Stomach (tissue), 9 donors: ENCODE data around the gene ARHGAP10. TPM values are rescaled to one million over a fixed set of nuclear protein-coding genes. Genes with fewer than 3 reads are reported as not detected.

Experiments
- DNase-seq, 2 donors: peaks; one replicate each; pipeline versions ENCODE4 v3.0.0 to v3.0.0-alpha.2; 2013 to 2019
- H3K27ac ChIP-seq, 5 donors: fragments of 200-600 bp in 4 of 5; sonication (generic) in 4 of 5; one replicate each; pipeline ENCODE4 v1.5.1; 2013 to 2019; ENCODE audit warnings: mild to moderate bottlenecking in 1 of 5, moderate library complexity in 1 of 5
- H3K27me3 ChIP-seq, 3 donors: fragments of 200-600 bp; sonication (generic); one replicate each; pipeline ENCODE4 v1.5.1; 2017 to 2019; ENCODE audit warnings: mixed run types in 1 of 3
- H3K36me3 ChIP-seq, 4 donors: fragments of 200-600 bp; sonication (generic); 1 replicate in 3 of 4; 2 replicates in 1 of 4; pipeline ENCODE4 v1.5.1; 2016 to 2019
- H3K4me1 ChIP-seq, 4 donors: fragments of 200-600 bp; sonication (generic); one replicate each; pipeline ENCODE4 v1.5.1; 2016 to 2019
- H3K4me3 ChIP-seq, 4 donors: fragments of 200-600 bp; sonication (generic) in 3 of 4; one replicate each; pipeline ENCODE4 v1.5.1; 2016 to 2019; ENCODE audit warnings: mild to moderate bottlenecking in 1 of 4
- H3K9me3 ChIP-seq, 4 donors: fragments of 200-600 bp; sonication (generic); one replicate each; pipeline ENCODE4 v1.5.1; 2016 to 2019
- CTCF ChIP-seq, 7 experiments: fragments of 450-650 bp in 4 of 7; fragments of 200-600 bp in 3 of 7; sonication (generic) in 3 of 7; IDR thresholded peaks; one replicate each; pipeline ENCODE4 v1.5.1; 2016 to 2019; ENCODE audit warnings: antibody characterized with exemption in 7 of 7, control low read depth in 2 of 7, mild to moderate bottlenecking in 1 of 7
- EP300 ChIP-seq: sonication (generic); formaldehyde crosslinking; IDR thresholded peaks from one replicate; pipeline ENCODE4 v1.6.1; 2017; ENCODE audit warnings: antibody characterized with exemption
- POLR2A ChIP-seq, 4 donors: fragments of 450-650 bp; IDR thresholded peaks; one replicate each; pipeline ENCODE4 v1.6.1; 2016; ENCODE audit warnings: antibody characterized with exemption in 4 of 4, control low read depth in 2 of 4, mild to moderate bottlenecking in 1 of 4, moderate library complexity in 1 of 4
- POLR2AphosphoS5 ChIP-seq, 3 donors: sonication (generic); formaldehyde crosslinking; IDR thresholded peaks; one replicate each; pipeline ENCODE4 v1.6.1; 2016; ENCODE audit warnings: antibody characterized with exemption in 3 of 3
- WGBS, 5 donors: extraction: QIAGEN DNeasy Blood & Tissue Kit in 3 of 5; methylation state at CpG; one replicate each; pipeline versions ENCODE4 v1.1.5 to v1.1.7; 2013 to 2018; 5-methylcytosine and 5-hydroxymethylcytosine counted together
- intact Hi-C: fragments of 100-400 bp; cut with DNase I; formaldehyde crosslinking; loops from one replicate; pipeline ENCODE4 v1.15.1; 2023; ENCODE audit warnings: low total_unique reads
- polyA plus RNA-seq, 3 donors: library from polyadenylated mRNA; stranded (reverse); fragments of 200-250 nt; gene quantifications; one replicate each; pipeline ENCODE4 v1.2.3, GENCODE V29; 2013
- small RNA-seq, 4 donors: library from RNA; depleted of rRNA; stranded (forward); fragments of <200 nt; gene quantifications; one replicate each; pipeline ENCODE3, GENCODE V24; 2016
- total RNA-seq, 5 donors: library from RNA; depleted of rRNA; stranded (reverse); fragments of >200 nt; gene quantifications; one replicate each; pipeline versions ENCODE4 v1.1.0 to v1.2.3, GENCODE V29; 2014 to 2016
- donor health status: healthy with polysubstance abuse.
- donor health status: Bipolar disorder and iron deficiency.
- donor health status: healthy.

The ARHGAP10 gene
- total and polyA plus RNA-seq, 8 donors: 18.1 to 117 (median 43.9) TPM

DNA sequence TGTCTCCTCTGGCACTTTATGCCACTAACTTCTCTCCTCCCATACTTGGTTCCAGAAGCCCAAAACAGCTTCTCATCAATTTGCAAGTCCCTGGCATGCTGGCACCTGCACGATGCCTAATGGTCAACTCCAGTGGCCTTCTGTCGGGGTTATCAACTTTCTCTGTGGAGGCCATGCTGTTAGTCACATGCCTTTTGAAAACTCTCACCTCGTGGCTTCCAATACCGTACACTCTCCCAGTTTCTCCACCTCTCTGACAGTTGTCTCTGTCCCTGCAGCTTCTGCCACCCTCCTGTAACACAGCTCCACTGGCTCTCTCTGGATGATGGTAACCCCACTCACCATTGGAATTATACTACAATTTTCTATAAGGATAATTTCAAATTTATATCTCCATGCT lies 386.3 kb downstream of the ARHGAP10 start:
- peaks cover 0 to 12% (median 5%) of the 10 kb centered on the region in 4 donors for H3K4me1 ChIP-seq
- H3K36me3 ChIP-seq: peaks cover 8 to 53% (median 43%) of the 10 kb centered on the region in 4 donors
- intact Hi-C loops: no loop called here
- no peak for DNase-seq
- TF ChIP-seq EP300 (no peak), CTCF (IDR thresholded peaks at IDR 0.05) (no peak), POLR2AphosphoS5 (IDR thresholded peaks at IDR 0.05) (no peak), POLR2A (IDR thresholded peaks at IDR 0.05) (no peak)
- H3K9me3 ChIP-seq: peaks cover 0 to 9% (median 4%) of the 10 kb centered on the region in 4 donors
- 87 to 96% (median 93%) methylated on average over 4 of the region's 4 CpGs for WGBS, 5 donors
- no peaks in the 10 kb centered on the region for H3K27me3 ChIP-seq
- no peak overlapping the region for H3K27ac ChIP-seq
- H3K4me3 ChIP-seq: no peak overlapping the region

DNA sequence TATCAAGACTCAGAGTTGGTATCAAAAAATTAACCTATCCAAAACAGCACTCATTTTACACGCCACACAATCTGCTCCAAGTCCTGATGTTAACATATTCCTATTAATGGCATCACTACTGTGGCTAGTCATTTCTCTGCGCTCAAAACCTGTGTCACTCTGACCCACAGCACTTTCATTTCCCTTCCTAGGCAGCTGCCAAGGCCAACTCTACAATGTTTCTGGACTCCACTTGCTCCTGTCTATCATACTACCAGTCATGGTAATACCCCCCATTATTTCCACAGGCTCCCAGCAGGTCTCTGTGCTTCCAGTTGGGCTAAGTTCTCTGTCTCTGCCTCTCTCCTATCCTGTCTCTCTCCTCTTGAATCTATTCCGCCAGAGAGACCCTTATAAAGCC lies 386.7 kb downstream of the ARHGAP10 start:
- no peak for DNase-seq
- 74 to 97% (median 91%) methylated on average over 3 of the region's 3 CpGs for WGBS, 5 donors
- no peak overlapping the region for H3K4me3 ChIP-seq

DNA sequence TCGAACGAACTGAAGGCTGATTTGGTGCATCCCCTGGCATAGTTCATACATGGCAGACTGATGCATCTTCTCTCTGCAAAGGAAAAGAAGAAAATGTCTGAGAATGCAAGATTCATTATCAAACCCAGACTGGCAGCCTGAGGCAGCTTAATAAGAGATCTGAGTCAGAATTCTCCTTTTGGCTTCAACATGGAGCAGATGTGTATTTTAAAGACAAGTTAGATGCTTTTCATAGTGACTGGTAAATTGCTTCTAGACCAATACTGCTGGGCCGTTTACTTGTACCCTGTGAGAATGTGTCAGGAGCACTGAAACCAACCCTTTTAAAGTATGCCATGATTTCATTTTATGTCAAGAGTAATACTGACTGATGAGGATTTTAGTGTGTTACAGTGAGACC lies 388.3 kb downstream of the ARHGAP10 start:
- intact Hi-C loops: no loop called here
- Histone ChIP-seq H3K27ac (no peak overlapping the region), H3K4me1 (peaks cover 0 to 12% (median 5%) of the 10 kb centered on the region in 4 donors), H3K4me3 (no peak overlapping the region), H3K9me3 (peaks cover 5 to 29% (median 22%) of the 10 kb centered on the region in 4 donors), H3K36me3 (peaks cover 0 to 38% (median 32%) of the 10 kb centered on the region in 4 donors), H3K27me3 (no peaks in the 10 kb centered on the region)
- TF ChIP-seq POLR2AphosphoS5 (IDR thresholded peaks at IDR 0.05) (no peak), CTCF (IDR thresholded peaks at IDR 0.05) (no peak), POLR2A (IDR thresholded peaks at IDR 0.05) (no peak), EP300 (no peak)
- WGBS, 5 donors: 88 to 93% (median 91%) methylated on average over 3 of the region's 3 CpGs
- DNase-seq: no peak

More for the DNA sequence above, 386.7 kb downstream of the ARHGAP10 start:
- Histone ChIP-seq H3K36me3 (peaks cover 3 to 49% (median 38%) of the 10 kb centered on the region in 4 donors), H3K27me3 (no peaks in the 10 kb centered on the region), H3K9me3 (peaks cover 0 to 13% (median 9%) of the 10 kb centered on the region in 4 donors), H3K4me1 (peaks cover 0 to 12% (median 5%) of the 10 kb centered on the region in 4 donors), H3K27ac (no peak overlapping the region)
- intact Hi-C loops: no loop called here
- TF ChIP-seq POLR2AphosphoS5 (IDR thresholded peaks at IDR 0.05) (no peak), CTCF (IDR thresholded peaks at IDR 0.05) (no peak), POLR2A (IDR thresholded peaks at IDR 0.05) (no peak), EP300 (no peak)

Small RNA genes within 50 kb of the gene (small RNA-seq; reads per million reads assigned to genes)
- 0 reads per million in 4 donors for gene MIR4799
- 0 reads per million in 4 donors for gene RN7SL254P
- gene RNA5SP165: 0 reads per million in 4 donors

Other genes with a start within 250 kb of the ARHGAP10 start
- gene TMEM184C, start 114.7 kb upstream of the ARHGAP10 start, total RNA-seq: 10 to 100 TPM in 4 of 5 donors, 1 to 10 TPM in 1; 7.8 to 31.8 (median 20.6) TPM
- 1 to 10 TPM; 5.1 to 6.3 (median 6.0) TPM for gene TMEM184C, start 114.7 kb upstream of the ARHGAP10 start, polyA plus RNA-seq
- gene PRMT9, start 47.9 kb upstream of the ARHGAP10 start, total RNA-seq: 10 to 100 TPM in 3 of 5 donors, 1 to 10 TPM in 2; 5.8 to 23.9 (median 15.9) TPM
- 1 to 10 TPM; 2.4 to 3.7 (median 2.4) TPM for gene PRMT9, start 47.9 kb upstream of the ARHGAP10 start, polyA plus RNA-seq